HG03565 (cell line): ENCODE results near the gene MYO1E.
"Not testable (repeated sequence)": the region's sequence is repeated elsewhere in the genome, so short reads cannot be mapped to it uniquely, and the experiment has no call there.

Source experiments
- ATAC-seq: cut with Tn5 transposase; IDR thresholded peaks from one replicate; pipeline ENCODE4 v1.9.1; 2021; ENCODE audit warnings: mild to moderate bottlenecking, moderate library complexity; ENCODE audit not compliant: unreplicated experiment

MYO1E gene

GRCh38 chr15:59388670-59389069, 16.0 kb upstream of the MYO1E start:
- no peak for ATAC-seq

DNA sequence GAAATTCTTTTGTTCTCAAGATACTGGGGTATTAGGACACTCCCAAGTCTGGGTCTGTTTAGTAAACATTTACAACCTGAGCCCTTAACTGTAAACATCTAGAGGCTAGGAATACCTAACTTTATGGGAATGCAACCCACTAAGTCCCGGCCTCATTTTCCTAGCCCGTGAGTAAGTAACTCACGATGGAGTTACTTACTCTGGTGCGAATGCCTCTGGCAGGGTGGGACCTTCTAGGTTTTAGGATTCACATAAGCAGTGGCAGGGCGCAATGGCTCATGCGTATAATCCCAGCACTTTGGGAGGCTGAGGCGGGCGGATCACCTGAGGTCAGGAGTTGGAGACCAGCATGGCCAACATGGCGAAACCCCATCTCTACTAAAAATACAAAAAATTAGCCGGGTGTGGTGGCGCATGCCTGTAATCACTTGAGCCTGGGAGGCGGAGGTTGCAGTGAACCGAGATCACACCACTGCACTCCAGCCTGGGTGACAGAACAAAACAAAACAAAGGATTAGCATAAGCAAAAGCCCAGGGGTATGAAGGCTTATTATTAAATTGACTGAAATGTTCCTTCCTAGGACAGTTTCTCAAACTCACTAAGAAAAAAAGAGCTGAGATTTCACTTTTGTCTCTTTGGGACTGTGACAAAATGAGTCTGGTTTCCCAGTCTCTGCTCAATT, 14.7 kb upstream of the MYO1E start:
- not testable (repeated sequence) for ATAC-seq

- no peak for ATAC-seq
Observed at GRCh38 chr15:59385171-59385570, 12.5 kb upstream of the MYO1E start.

DNA sequence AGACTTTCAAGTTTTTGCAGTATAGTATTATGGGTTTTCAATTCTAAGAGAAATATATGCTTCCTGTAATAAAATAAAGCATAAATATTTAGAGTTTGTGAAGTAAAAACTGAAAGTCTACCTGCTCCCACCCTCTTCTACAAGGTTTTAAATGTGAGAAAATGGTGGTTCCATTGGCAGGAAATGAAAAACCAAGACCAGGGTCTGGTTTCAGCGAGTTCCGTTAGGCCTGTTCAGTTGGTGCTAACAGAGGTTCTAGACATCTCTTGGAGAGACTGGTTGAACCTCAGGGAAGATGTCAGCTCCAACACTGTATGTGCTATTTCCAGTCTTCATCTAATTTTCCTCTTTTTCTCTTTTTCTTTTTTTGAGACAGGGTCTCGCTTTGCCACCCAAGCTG, 11.8 kb upstream of the MYO1E start:
- no peak for ATAC-seq

- ATAC-seq: no peak
Observed at GRCh38 chr15:59380902-59381610, 8.4 kb upstream of the MYO1E start.

- ATAC-seq: no peak
Observed at GRCh38 chr15:59379531-59379930, 6.9 kb upstream of the MYO1E start.

- no peak for ATAC-seq
Observed at GRCh38 chr15:59378855-59379254, 6.2 kb upstream of the MYO1E start.

DNA sequence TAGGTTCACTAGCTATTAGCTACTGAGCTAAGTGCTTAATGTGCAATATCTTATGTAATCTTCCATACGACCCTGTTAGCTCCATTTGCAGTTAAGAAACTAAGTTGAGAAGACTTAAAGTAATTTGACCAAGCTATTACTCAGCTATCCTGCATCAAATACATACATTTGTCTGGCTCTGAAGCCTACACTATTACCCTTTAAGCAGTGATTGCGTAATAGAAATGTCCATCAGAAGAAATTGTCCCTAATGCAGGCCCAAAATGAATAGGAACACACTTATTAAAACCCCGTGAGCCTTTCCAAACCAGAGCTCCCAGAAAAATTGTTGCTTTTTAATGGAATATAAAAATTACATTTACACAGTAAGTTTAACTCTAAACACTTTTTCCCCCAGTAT, 5.3 kb upstream of the MYO1E start:
- ATAC-seq: no peak

DNA sequence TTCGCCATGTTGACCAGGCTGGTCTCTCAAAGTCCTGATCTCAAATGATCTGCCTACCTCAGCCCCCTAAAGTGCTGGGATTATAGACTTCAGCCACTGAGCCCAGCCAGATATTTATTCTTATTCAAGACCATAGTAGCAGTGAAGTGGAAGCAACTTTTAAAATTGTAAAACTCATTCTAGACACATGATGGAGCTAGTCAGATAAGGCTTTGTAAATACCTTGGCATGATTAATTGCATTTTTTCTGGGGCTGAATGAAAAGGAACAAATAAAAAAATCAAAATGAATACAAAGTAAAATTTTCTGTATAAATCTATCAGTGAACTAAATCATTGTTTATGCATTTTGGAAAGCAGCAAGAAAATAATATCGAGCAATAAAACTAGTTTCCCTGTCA, 4.1 kb upstream of the MYO1E start:
- ATAC-seq: no peak

- no peak for ATAC-seq
Observed at GRCh38 chr15:59373215-59373614, 544 bp upstream of the MYO1E start.

- no peak for ATAC-seq
Observed at GRCh38 chr15:59371458-59372351, 966 bp downstream of the MYO1E start.

GRCh38 chr15:59369597-59369996, 3.1 kb downstream of the MYO1E start:
- no peak for ATAC-seq

- no peak for ATAC-seq
Observed at GRCh38 chr15:59367022-59367451, 5.6 kb downstream of the MYO1E start.

GRCh38 chr15:59366333-59367021, 6.2 kb downstream of the MYO1E start:
- no peak for ATAC-seq

DNA sequence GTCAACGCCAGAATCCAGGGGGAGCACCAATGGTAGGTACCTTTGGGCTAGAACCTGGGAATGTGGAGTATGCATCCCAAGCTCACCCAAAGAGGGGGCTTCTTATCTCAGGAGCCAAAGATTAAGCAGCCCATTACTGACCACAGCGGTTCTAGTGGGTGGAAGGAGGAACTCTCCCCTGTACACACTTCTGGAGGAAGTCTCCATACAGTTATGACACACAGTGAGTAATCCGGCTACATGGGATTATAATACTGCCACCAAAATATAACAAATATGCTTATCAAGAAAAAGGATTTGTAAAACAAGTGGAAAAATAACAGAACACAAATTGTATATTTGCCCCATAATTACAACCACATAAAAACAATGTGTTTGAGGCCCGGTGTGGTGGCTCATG, 8.4 kb downstream of the MYO1E start:
- ATAC-seq: no peak

DNA sequence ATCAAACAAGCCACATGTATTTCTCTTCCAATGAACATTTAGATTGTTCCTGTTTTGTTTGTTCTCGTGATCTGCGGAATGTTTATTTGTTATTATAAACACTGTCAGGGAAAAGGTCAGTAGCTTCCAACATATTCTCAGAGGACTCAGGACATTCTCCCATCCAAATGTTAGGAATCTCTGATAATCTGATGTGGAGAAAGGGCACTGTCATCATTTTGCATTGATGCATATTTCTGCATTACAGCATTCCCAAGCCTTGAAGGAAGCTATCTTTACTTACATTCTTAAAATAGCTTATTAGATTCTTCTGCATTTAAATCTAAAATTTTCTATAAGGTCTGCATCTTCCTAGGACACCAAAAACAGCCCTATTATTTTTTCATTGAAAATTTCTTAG, 10.3 kb downstream of the MYO1E start:
- ATAC-seq: no peak

DNA sequence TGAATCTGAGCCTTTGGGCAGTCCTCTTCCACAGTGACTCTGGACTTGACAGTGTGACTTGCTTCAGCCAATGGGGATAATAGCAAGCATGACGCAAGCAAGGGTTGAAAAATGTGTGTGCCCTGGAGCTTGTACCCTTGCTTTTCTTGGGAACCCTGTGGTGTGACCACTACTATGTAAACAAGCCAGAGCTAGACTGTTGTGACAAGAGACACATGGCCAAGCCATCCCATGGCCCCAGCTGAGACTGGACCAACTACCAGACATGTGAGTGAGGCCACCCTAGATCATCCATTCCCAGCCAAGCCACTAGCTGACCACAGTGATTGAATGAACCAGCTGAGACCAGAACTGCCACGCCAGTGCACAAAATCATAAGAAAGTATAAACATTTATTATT, 11.8 kb downstream of the MYO1E start:
- ATAC-seq: no peak

GRCh38 chr15:59360305-59360704, 12.4 kb downstream of the MYO1E start:
- ATAC-seq: no peak

- no peak for ATAC-seq
Observed at GRCh38 chr15:59355730-59356129, 16.9 kb downstream of the MYO1E start.

GRCh38 chr15:59354417-59355031, 18.1 kb downstream of the MYO1E start:
- no peak for ATAC-seq

DNA sequence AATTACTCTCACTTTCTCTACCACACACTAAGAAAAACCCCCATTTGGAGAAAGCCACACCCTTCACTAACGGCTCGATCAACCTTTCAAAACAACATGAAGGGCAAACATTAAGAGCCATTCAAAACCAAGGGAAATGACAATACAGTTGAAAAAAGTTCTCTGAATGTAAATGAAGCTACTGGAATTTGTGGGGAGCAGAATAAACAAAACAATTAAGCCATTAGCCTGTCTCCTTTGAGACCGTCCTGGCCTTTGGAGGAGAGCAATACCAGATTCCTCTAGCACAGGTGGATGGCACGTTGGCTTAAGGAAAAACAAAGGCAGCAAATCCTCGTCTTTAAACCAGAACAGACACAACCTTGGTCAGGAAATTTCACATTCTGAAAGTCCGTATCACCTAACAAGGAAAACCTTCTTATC, 18.7 kb downstream of the MYO1E start:
- ATAC-seq: no peak
